T-helper 1 cell (primary cell): ENCODE measurements around the gene C12orf43.

Experiments used
- DNase-seq, 5 donors: peaks; one replicate each; pipeline ENCODE4 v3.0.0-alpha.2; 2012 to 2020

C12orf43 gene

DNA sequence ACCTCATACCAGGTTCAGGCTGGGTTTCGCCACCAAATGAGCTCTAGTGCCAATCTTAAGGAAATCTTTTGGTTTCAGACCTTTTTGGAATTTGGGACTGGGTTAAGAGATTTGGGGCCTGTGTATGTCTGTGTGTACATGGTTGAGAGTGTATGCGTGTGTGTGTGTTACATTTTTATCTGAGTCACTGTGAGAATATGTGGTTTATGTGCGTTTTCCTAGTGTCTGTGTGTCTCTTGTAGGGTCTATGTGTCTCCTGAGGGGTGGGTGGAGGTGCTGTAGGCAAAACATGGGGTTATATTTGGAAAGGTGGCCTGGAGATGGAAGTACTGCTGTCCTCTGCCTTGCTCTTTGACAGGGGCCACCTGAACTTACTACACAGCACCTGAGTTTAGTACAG, 17.9 kb downstream of the C12orf43 start:
- DNase-seq, result no peak

DNA sequence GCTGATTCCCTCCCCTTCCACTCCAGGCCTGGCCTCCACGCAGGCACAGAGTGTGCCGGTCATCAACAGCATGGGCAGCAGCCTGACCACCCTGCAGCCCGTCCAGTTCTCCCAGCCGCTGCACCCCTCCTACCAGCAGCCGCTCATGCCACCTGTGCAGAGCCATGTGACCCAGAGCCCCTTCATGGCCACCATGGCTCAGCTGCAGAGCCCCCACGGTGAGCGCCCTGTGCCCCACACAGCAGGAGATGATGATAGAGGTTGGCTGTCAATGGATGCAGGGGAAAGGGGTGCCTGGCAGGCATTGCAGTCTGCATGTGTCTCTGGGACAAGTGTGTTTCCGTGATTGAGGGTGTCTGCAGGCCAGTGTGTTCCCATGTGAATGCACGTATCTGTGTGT, 18.8 kb downstream of the C12orf43 start:
- no peak for DNase-seq

DNA sequence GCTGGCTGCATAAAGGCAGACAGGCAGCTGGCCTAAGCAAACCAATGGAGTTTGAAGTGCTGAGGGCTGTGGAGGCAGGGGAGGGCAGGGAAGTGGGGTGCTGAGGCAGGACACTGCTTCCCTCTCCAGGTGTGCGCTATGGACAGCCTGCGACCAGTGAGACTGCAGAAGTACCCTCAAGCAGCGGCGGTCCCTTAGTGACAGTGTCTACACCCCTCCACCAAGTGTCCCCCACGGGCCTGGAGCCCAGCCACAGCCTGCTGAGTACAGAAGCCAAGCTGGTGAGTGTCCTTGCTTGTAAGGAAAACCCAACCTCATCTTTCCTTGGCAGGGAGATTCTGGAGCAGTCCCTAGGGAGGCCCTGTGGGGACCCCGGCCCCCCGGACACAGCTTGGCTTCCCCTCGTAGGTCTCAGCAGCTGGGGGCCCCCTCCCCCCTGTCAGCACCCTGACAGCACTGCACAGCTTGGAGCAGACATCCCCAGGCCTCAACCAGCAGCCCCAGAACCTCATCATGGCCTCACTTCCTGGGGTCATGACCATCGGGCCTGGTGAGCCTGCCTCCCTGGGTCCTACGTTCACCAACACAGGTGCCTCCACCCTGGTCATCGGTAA, 20.0 kb downstream of the C12orf43 start:
- no peak for DNase-seq

DNA sequence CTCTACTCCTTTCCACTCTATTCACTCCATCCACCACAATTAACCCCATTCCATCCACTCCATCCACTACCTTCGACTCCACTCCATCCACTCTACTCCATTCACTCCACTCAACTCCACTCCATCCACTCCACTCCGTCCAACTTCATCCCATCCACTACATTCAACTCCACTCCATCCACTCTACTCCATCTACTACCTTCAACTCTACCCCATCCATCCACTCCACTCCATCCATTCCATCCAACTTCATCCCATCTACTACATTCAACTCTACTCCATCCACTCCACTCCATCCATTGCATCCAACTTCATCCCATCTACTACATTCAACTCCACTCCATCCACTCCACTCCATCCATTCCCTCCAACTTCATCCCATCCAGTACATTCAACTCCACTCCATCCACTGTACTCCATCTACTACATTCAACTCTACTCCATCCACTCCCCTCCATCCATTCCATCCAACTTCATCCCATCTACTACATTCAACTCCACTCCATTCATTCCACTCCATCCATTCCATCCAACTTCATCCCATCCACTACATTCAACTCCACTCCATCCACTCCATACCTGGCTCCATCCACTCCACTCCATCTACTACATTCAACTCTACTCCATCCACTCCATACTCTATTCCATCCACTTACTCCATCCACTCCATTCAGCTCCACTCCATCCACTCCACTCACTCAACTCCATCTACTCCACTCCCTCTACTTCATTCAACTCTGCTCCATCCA, 21.5 kb downstream of the C12orf43 start:
- DNase-seq, result no peak

DNA sequence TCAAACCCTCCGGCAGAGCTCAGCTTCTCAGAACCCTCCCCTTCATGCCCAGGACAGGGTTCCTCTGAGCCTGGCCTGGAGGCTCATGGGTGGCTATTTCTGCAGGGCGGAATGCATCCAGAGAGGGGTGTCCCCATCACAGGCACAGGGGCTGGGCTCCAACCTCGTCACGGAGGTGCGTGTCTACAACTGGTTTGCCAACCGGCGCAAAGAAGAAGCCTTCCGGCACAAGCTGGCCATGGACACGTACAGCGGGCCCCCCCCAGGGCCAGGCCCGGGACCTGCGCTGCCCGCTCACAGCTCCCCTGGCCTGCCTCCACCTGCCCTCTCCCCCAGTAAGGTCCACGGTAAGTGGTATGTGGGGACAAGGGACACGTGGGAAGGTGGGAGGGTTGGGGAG, 22.2 kb downstream of the C12orf43 start:
- DNase-seq, result no peak

DNA sequence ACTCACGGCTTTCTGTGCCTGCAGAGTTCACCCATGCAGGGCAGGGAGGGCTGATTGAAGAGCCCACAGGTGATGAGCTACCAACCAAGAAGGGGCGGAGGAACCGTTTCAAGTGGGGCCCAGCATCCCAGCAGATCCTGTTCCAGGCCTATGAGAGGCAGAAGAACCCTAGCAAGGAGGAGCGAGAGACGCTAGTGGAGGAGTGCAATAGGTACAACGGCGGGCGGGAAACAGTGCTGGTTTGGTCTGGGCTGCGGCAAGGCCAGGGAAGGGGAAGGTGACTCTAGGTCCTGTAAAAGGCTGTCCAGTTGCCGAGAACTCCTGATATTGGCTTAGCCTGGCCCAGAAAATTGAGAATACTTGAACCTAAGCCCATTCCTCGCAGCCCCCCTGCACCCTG, 22.8 kb downstream of the C12orf43 start:
- no peak for DNase-seq

DNA sequence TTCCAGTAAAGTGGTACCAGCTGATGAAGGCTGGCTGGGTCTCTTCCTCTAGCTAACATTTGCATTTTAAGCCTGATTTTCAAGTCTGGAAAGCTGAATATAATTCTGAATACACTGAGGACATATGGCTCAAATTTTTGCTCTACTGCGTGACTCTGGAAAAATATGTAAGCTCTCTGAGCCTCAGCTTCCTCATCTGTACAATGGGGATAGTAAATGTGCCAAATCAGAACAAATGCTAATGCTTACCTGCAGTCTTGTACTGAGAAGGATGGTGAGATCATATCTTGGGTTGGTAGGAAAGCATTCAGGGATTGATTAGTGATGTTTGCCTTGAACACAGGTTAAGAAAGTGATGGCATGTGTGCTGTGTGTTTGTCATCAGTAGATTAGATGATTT, 23.3 kb downstream of the C12orf43 start:
- DNase-seq, result no peak

DNA sequence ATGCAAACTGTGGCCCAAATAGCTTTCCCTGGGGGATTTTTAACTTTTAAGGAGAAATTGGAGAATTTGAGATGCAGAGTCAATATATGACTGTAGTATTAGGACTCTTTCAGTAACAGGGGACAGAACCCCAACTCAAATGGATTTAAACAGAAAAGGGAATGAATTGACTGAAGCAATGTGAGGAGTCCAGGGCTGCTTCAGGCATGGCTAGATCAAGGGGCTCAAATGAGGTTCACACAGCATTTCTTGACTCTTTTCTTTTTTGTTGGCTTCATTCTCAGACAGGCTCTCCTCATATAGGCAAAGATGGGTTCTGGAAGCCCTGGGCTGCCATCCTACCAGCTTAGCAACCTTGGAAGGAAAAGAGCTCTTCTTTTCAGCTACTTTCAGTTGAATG, 24.3 kb downstream of the C12orf43 start:
- DNase-seq, result no peak

DNA sequence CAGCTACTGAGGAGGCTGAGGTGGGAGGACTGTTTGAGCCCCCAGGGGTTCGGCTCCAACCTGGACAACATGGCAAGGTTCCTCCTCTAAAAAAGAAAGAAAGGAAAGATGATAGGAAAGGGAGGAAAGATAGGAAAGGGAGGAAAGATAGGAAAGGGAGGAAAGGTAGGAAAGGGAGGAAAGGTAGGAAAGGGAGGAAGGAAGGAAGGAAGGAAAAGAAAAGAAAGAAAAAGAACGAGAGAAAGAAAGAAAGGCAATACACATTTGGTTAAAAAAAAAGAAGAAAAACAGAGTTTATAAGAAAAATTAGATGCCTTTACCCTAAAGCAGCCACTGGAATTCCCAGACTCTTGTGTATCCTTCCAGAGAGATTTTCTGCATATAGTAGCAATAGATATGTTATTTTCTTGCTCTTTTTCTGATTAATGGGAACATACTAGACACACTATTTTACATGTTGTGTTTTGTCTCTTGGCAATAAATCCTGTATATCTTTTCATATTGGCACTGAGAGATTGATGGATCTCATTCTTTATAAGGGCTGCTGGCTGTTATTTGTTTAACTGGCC, 25.7 kb downstream of the C12orf43 start:
- DNase-seq, result no peak

DNA sequence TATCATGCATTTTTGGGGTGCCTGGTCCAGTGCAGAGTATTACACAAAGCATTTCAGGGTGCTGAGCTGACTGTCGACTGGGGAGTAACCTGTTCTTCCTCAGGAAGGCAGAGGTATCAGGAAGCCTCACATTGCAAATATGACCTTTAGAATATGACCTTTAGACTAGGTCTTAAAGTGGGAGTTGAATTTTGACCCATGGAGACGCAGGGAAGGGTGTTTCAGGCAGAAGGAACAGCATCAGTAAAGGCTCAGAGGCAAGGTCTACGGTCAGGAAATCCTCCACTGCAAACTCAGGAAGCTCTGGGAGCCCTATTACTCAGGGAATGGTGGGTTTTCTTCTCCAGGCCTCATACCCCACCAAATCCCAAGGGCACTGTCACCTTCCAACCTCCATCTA, 26.6 kb downstream of the C12orf43 start:
- no peak for DNase-seq

DNA sequence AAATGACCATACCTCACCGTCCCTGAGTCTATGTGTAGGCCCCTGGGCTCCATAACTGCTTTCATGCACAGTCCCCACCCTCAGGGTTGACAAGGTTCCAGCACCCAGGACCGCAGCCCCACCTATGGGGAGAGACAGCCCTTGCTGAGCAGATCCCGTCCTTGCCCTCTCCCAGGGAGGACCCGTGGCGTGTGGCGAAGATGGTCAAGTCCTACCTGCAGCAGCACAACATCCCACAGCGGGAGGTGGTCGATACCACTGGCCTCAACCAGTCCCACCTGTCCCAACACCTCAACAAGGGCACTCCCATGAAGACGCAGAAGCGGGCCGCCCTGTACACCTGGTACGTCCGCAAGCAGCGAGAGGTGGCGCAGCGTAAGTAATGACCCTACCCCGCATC, 27.6 kb downstream of the C12orf43 start:
- DNase-seq, result no peak

DNA sequence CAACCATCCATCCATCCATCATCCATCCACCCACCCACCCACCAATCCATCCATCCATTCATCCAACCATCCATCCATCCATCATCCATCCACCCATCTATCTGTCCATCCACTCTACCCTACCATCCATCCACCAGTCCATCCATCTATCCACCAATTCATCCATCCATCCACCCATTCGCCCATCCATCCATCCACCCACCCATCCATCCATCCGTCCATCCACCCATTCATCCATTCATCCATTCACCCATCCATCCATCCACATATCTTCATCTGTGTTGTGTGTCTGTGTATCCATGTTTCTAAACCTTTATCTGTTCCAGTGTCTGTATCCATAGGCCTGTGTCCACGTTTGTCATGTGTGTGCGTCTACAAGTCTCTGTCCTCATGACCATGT, 28.1 kb downstream of the C12orf43 start:
- no peak for DNase-seq

DNA sequence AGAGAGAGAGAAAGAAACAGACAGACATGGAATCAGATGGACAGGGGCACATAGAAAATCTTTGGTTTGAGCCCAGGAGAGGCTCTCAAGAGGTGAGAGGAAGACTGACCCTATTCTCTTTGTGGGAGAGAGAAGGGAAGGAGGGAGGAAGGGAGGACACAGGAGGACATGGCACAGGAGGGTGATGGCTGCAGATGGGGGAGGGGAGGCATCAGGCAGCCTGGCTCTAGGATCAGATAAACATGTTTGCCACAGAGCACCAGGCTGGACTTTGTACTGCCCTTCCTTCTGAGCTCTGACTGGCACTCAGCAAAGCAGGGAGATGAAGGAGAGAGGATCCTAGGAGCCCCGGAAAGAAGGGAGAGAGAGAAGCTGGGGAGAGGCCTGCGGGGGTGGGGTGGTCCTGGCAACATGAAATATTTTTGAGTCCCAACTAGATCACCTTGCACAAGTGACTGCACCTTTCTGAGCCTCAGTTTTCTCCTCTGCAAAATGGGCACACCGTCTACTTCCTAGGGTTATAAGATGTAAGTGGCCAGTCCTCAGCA, 31.9 kb downstream of the C12orf43 start:
- no peak for DNase-seq

DNA sequence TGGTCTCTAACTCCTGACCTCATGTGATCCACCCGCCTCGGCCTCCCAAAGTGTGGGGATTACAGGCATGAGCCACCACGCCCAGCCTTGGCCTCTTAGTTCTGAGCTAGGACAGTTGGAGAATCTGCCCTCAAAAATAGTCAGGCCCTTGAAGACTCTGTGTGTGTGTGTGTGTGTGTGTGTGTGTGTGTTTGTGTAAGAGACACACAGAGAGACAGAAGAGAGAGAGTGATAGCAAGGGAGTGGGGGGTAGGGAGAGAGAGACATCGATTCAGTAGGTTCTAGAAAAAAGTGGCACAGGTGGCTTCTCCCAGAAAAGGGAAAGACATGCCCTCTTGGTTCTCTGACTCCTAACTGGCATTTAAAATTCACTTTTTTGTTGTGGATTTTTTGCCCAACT, 32.5 kb downstream of the C12orf43 start:
- DNase-seq, result no peak

DNA sequence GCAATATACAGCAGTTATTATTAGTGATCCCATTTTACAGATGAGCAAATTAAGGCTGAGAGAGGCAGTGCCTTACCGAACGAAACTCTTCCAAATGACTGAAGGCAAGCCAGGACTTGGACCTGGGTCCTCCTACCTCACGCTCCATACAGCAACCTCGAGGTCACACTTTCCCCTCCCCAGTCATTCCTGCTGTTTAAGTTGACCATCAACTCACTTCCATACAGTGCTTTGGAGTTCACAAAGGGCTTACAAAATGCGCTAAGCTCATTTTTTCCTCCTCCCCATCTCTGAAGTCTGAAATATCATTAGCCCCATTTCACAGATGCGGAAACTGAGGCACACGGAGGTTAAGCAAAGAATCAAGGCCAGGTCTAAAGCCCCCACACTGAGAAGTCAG, 33.6 kb downstream of the C12orf43 start:
- no peak for DNase-seq

DNA sequence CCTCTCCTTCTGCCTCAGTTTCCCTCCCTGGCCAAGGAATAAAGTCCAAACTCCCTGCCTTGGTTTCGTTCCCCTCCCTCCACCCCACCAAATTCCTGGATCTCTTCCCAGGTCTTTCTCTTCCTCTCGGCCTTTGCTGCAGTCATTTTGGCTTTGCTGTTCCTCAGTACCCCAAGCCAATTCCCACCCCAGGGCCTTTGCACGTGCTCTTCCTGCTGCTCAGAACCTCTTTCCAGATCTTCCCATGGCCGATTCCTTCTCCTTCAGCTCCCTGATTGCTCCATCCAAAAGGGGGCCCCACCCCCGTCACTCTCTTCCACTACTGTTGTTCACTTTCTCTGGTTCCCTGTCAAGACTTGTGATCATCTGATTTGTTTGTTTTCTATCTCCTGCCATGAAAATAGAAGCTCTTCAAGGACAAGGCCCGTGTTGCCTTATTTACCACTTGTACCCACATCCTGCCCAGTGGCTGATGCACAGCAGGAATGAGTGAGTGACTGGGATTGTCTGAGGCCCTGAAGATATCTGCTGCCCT, 34.8 kb downstream of the C12orf43 start:
- DNase-seq, result no peak

DNA sequence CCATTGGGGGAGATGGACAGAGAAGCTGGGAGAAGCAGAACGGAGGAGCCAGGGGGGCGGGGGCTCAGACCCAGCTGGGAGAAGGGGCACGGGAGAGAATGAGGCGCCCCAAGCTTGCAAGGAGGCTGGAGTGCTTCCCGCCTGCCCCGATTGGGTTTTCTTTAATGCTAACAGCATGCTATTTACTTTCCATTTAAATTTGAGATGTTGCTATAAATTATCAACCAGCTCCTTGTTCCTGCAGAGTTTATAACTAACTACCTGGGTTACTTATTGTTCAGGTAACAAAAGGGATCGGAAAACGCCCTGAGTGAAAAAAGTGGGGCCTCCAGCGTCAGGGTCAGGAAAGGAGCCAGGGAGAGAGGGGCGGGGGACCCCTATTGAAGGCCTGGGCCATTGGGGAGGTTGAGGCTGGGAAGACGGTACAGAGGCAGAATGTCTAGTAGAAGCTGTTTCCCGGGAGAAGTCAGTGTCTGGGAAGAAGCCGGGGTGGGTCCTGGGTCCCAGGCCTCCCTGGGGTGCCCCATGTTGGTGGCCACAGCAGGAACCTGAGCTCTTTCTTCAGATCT, 35.4 kb downstream of the C12orf43 start:
- no peak for DNase-seq

DNA sequence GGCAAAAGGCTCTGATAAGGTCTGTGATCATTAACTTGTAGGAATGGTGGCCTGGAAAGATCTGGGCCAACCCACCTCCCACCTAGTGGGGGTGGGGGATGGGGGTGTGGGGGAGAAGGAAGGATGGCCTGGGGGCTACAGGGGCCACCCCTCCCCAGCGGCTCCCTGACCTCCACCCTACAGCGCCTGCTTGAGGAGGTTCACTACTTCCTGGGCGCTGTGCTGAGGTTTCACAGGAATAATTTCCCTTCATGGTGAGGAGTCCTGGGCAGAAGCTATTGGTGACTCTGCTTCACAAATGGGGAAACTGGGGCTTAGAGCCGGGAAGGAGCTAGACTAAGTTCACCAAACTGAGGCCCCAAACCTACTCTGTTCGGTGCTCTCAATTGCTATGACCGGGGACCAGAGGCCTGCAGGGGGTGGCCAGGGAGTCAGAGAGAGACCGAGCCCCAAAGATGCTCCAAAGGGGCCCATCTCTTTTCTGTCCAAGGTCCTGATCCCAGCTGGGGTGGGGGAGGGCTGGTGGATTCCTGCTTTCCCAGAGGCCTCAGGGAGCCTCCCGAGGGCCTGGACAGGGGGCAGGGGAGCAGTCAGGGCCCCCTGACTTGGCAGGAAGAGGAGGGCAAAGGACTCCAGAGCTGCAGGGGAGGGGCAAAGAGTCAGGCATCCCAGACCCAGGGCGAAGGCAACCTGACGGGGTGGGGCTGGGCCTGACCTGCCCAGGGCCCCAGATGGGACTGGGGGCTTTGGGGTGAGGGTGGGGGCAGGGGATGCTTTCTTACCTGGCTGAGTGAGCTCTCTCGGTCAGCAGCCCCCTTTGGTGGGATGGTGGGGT, 36.2 kb downstream of the C12orf43 start:
- DNase-seq, result no peak

DNA sequence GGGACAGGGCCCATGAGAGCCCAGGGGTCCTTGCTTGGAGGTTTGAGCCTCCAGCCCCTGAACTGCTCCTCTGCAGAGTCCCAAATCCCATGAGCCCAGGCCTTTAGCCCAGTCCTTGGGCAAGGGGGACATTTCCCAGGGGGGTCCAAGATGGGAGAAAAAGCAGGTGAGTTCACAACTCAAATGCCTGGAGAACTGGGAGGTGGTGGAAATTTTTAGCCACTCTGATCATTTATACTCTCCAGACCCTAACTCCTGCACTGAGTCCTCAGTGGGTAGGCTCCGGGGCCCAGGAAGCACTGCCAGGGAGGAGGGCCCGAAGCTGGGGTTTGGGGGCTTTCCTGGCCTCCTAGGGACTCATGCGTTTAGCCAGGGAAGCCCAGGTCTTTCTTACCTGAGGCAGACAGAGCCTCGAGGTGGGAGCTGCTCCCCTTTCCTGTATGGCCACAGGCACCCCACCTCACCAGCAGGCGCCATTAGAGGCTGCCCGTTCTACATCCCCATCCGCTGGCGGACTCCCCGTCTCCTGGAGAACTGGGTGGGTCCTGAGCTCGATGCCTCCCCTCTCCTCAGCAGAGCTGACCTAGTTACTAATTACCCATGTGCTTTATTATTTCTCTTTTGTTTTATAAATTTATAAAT, 36.9 kb downstream of the C12orf43 start:
- no peak for DNase-seq

DNA sequence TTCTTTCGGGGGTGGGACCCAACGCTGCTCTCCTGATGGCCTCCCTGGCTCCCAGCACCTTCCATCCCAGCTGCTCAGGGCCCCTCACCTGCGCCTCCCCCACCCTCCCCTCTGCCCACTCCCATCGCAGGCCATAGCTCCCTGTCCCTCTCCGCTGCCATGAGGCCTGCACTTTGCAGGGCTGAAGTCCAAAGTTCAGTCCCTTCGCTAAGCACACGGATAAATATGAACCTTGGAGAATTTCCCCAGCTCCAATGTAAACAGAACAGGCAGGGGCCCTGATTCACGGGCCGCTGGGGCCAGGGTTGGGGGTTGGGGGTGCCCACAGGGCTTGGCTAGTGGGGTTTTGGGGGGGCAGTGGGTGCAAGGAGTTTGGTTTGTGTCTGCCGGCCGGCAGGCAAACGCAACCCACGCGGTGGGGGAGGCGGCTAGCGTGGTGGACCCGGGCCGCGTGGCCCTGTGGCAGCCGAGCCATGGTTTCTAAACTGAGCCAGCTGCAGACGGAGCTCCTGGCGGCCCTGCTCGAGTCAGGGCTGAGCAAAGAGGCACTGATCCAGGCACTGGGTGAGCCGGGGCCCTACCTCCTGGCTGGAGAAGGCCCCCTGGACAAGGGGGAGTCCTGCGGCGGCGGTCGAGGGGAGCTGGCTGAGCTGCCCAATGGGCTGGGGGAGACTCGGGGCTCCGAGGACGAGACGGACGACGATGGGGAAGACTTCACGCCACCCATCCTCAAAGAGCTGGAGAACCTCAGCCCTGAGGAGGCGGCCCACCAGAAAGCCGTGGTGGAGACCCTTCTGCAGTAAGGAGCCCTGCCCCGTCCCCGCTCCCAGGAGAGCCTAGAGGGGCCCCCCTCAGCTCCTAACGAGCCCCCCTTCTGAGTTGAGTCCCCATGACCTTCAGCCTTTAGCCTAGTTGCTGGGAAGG, 37.7 kb downstream of the C12orf43 start, which contains the start of gene HNF1A:
HNF1A (plus strand) TSS at position 248 of the 924 bp plus-strand sequence; CDS start at position 474, 226 bp downstream.
- no peak for DNase-seq
